AG08395 (cell line): ENCODE measurements around the gene CPED1.

ENCODE experiments used
- DNase-seq: peaks from one replicate; pipeline ENCODE4 v3.0.0; 2012; ENCODE audit warnings: mixed read lengths, low spot score

CPED1 gene

DNA sequence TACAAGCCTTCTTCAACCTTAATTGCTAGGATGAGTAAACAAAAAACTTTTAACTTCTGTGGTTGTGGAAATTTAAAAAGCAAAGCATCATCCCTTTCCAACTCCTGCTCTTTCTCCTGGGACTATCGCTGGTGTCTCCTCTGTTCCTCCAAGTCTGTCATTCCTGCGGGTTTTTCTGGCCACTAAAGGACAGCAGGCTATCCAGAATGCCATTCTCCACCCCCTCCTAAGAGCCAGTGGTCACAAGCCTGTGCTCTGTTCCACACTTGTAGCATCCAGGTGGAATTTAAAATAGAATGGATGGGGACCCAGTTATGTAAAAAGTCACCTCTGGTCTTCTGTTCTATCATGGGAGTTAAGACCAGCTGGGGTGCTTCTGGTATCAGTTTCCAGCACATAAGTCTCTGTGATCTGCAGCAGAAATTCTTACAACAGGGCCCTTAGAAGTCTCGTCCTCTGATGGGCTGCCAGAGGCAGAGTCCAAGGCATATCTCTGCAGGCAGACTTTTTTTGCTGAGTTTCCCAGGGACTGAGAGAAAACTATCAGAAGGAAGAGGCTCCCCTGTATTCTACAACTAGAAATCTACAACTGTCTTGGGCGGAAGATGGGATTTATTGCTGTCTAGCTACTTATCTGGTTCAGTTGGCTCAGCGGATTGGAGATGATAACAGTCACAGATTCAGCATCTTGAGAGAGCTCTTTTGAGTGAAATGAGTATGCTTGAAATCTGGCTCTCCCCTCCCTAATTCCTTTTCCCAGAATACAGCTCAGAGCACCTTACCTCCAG, 335.2 kb downstream of the CPED1 start:
- DNase-seq: no peak

DNA sequence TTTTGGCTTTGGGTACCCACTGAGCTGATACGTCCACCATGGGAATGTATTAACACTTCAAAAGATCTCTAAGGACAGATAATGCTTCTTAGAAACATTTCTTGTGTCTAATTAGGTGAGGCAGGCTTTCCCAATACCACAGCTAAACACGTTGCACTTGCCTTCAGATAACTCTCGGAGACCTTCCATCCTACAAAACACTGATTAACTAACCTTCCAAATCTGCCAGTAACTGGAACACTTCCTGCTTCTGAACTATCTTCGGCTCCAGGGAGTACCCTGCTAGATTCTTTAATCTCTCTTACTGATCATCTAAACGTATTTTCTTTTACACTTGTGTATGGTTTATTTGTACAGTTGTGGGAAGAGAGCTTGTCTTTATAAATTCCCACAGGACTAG, 339.2 kb downstream of the CPED1 start:
- no peak for DNase-seq

DNA sequence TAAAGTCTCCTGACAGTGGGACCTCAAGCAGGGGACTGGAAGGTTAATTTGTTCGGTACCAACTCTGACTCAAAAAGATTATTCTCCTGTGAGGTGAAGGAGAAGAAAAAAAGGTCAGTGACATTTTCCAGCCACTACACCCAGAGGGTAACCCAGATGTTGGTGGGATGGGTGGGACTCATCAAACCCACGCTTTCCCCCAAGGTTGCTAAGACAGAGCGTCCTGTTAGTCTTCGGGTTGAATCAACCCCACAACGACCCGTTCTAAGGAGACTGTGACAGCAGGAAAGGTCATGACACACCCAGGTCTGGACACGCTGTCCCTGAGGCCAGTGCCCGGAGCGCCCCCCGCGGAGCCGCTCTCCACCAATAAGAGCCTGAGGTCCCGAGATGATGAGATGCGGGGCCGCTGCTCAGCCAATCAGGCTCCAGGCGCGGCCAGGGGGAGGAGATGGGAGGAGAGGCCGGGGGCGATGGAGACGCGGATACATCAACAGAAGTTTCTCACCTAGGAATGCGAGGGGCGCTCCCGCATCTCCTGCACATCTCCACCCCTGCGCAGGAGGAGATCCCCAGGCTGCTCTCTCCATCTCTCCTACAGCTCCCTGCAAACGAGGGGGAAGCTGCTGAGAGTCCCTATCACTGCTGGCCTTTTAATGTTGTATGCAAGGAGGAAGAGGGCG, 340.1 kb downstream of the CPED1 start, which contains the start of gene WNT16:
Gene WNT16, plus strand, starts transcription at position 493 of the 683 bp plus-strand sequence. CDS start 293 bp downstream, outside the sequence.
- peak; percentile 61 for DNase-seq

DNA sequence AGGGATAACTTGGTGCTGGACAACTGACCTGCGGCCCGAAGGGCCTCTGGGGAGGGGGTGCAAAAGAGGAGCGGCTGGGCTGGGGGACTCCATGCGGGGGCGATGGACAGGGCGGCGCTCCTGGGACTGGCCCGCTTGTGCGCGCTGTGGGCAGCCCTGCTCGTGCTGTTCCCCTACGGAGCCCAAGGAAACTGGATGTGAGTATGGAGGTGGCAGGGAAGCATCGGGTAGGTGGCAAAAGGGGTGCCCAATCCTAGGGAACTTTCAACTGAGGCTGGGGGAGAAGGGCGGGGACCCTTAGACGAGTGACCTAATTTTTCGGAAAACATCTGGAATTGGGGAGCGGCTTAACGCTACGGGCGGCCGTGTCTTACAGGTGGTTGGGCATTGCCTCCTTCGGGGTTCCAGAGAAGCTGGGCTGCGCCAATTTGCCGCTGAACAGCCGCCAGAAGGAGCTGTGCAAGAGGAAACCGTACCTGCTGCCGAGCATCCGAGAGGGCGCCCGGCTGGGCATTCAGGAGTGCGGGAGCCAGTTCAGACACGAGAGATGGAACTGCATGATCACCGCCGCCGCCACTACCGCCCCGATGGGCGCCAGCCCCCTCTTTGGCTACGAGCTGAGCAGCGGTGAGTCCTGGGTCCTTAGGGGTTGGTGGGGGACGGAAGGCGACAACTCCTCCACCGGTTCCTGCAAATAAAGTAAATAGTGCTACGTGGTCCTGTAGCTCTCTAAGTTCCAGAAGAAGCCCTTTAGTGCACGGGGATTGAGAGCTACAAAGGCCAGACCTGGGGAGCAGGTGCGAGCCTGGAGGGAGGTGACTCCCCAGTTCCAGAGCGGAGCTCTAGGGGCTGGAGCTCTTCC, 340.9 kb downstream of the CPED1 start:
- no peak for DNase-seq

DNA sequence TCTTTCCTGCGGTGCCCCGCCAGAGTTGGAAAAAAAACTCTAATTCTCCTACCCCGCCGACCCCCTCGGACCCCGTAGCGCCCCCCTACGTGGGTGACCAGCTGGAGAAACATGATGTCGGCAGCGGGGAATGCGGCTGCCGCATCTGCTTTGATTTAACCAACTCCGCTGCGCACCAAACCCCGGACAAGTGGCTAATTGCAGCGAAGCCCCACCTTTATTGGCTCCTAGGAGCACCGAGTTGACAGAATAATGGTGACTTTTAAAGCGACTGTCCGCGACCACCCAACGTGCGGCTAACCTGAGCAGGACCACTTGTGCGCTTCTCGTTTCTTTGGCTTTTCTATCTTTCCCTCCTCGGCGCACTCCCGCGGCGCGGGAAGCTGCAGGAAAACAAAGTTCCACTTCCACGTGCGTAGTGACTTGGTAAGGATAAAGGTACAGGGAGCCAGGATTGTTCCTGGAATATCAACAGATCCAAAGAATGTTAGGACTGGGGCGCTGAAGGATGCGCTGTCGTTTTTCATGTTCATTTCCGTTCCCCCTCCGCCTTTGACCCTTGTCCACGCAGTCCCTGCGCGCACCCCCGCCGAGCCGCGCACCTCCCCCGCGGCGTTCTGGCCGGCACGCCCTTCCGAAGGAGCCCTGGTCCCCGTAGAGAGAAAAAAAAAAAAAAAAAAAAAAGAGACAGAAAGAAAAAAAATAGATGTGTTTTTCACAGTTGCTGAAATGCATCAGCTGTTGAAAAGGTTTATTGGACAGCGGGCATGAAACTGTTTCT, 341.7 kb downstream of the CPED1 start:
- peak; percentile 19 for DNase-seq

DNA sequence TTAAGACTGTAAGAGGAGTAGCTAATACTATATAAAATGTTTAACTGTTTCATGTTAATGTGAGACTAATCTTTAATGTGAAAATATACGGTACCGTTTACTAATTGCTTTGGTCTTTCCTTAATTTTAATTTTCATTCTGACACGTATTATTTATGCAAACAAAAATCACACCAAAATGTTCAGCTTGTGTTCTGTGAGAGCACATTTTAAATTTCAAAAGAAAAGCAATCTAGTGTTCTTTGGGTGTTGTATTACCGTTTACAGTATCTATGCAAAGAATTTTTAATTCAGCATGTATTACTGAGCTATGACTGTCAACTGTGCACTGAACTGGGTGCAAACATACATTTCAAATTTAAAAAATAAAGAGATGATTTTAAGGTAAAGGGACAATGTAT, 342.5 kb downstream of the CPED1 start:
- DNase-seq: no peak

DNA sequence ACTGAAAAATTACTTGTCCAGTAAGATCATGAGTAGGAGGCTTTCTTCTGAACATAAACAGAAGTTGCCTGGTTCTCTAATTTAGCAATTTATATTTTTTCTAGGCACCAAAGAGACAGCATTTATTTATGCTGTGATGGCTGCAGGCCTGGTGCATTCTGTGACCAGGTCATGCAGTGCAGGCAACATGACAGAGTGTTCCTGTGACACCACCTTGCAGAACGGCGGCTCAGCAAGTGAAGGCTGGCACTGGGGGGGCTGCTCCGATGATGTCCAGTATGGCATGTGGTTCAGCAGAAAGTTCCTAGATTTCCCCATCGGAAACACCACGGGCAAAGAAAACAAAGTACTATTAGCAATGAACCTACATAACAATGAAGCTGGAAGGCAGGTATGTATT, 343.1 kb downstream of the CPED1 start:
- no peak for DNase-seq

DNA sequence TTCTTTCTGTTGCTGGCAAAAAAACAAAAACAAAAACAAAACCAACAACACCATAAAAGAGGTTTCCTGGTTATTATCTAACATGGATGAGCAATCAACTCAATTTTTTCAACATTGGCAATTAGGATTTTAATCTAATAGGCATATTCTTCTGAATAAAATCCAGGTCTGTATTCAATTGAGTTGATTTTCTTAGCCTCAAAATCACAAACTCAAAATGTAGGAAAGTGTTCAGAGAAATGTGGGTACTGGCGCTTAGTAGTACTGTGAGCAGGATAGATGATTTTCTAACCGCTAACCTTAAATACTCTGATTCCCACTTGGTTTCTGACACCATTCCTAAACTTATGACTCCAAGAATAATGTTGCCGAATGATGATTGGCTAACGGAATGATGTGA, 345.9 kb downstream of the CPED1 start:
- no peak for DNase-seq

DNA sequence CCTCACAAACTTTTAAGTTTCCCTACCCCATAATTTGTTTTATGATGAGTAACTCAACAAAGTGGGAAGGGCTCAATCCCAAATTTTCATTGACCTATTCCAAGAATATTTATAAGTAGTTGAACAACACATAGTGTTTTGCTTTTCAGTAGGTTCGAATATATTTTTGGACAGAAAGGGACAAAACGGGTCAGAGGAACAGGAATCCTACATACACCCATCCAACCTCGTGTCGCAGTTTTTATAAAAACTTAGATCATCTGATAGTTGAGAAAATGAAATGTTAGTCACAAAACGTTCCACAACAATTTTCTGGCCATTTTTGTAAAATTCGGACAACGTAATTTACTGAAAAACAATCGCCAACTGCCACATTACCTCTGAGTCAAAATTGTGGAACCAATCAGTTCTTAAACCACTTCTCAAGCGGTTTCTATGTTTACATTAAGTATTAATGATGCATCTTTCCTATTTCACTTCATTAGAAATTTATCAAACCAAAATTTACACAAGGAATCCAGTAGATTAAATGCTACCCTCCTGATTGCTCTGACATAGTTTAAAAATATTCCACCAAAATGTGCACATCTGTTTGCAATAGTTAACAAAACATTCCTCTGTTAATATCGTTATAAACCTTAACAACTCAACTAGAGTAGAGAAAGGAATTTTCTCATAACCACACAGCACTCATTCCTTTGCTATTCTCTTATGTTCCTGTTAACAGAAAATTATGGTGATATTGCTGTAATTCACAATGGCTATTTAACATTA, 346.6 kb downstream of the CPED1 start:
- DNase-seq: peak; percentile 39

DNA sequence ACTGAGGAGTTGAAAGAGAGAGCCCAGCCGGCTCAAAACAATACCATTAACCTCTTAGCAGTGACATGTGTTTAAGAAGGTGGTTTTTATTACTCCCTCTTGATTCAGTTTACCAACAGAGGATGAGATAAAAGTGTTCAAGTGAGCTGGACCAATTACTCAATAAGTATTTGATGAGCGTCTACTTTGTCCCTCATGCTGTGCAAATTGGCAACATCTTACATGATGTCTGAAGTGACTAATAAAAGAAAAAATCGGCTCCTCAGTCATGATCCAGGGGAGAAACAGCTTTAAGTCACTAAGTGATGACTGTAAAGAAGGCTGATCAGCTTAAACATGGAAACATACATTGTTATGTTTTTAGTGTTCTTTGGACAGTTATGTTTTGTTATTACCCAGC, 348.1 kb downstream of the CPED1 start:
- peak; percentile 13 for DNase-seq

DNA sequence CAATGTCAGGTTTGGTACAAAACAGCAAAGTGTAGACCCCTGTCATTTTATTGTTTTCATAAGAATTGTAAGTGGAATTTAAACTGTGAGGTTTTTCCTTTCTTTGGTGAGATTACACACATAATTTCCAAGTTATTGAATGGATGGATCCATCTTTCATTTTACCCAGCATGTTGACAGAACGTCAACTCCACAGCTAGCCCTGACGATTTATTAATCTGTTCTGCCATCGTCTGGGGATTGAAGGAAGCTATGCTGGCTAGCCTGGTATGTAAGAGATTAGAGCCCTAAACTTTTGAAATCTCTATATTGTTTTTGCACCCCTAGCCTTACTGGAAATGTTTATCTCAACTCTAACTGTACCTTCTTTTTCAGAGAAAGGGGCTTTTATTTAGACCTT, 348.9 kb downstream of the CPED1 start:
- DNase-seq: no peak

DNA sequence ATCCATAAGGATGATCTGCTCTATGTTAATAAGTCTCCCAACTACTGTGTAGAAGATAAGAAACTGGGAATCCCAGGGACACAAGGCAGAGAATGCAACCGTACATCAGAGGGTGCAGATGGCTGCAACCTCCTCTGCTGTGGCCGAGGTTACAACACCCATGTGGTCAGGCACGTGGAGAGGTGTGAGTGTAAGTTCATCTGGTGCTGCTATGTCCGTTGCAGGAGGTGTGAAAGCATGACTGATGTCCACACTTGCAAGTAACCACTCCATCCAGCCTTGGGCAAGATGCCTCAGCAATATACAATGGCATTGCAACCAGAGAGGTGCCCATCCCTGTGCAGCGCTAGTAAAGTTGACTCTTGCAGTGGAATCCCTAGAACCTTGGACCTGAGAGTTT, 350.6 kb downstream of the CPED1 start:
- no peak for DNase-seq

DNA sequence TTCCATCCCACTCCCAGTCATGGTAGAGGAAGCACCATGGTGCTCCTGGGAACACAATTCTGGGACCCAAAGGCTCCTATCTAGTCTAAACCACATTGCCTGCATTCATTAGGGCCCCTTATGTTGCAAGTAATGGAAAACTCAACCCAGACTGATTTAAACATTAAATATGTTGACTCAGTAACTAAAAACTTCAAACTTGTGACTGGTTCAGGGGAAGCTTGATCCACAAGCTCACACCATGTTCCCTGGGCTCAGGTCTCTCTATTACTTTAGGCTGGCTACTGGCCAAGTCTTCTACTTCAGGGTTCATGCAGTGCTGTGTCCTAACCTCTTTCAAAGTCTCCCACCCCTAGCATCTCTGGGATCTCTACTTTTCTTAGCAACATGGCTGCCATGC, 353.4 kb downstream of the CPED1 start:
- no peak for DNase-seq

DNA sequence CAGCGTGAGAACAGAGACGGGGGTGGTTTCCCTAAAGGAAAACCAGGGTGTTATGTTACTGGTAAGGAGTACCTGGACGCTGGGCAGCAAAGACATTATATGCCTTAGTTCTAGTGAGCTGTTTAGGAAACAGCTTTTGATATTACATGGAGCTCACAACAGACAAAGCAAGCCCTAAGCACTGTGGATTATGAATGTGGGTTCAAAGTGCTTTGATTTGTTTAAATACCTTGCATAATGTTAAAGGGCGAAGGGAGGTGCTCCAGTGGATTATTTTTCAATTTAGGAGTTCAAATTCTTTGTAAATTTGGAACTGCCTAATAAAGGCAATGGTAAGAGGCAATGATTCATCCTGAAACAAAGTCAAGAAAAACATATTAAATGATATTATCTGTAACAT, 354.1 kb downstream of the CPED1 start:
- no peak for DNase-seq

DNA sequence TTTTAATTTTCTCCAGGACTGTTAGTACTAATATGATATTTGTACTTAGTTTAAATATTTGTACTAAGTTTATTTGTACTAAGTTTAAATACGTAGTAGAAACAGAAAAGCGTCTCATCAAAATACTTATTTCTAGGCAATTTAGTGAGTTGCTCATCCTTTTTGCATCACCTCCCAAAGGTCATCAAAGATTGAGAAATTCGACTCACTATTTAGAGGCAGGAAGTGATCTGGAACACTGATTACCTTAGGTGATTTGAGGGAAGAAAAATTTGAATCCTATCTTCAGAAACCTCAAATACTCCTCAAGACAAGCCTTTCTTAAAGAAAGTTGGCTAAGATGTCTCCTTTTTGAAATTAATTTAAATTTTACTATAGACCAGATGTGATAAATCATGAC, 354.8 kb downstream of the CPED1 start:
- DNase-seq: no peak

DNA sequence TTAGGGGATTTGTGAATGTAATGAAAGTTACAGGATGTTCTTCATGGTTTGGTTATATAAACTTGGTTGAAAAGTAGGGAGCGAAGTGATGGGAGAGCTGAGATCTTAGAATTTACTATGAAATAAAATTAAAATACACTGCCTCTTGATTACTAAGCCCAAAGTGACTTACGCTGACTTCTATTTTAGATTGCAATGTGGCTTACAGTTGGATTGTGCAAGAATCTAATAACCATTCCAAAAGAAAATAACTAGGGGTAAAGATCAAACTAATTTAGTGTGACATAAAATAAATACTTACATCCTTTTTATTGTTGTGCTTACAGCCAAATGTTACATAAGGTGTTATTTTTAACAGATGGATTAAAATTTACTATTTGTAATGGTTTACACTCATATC, 355.6 kb downstream of the CPED1 start:
- no peak for DNase-seq

DNA sequence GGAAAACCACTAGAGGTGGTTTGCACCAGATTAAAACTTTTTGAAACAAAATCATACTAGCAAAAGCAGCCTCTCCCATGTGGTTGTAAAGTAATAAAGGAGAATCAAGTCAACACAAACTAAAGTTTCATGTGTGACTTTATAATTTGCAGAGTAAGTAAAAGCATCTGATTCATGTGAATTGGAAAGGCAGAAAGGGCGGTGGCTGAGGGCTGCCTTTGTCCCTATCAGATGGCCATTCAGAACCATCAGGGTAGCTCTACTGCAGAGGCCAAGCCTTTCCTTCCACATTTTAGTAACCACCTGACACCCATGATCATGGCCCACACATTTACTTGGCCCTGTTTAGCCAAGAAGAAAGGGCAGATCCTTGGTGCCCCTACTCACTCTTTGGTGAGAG, 356.0 kb downstream of the CPED1 start:
- DNase-seq: no peak
